Measurements from ENCODE around the gene PIP4K2A. TPM values are rescaled to one million over a fixed set of nuclear protein-coding genes. Genes with fewer than 3 reads are reported as not detected.

PIP4K2A gene
- total RNA-seq, 4 donors from 2014 or later: 6.8 to 34.7 (median 15.4) TPM

GRCh38 chr10:22736134-22736533 is 21.8 kb upstream of the PIP4K2A start:
- Histone ChIP-seq H3K4me3 (no peak overlapping the region), H3K27me3 (no peaks in the 10 kb centered on the region), H3K36me3 (no peaks in the 10 kb centered on the region), H3K4me1 (no peaks in the 10 kb centered on the region), H3K27ac (no peak overlapping the region), H3K9me3 (no peaks in the 10 kb centered on the region)
- TF ChIP-seq POLR2A (IDR thresholded peaks at IDR 0.05) (no peak), CTCF (IDR thresholded peaks at IDR 0.05) (no peak)
- DNase-seq: no peak

GRCh38 chr10:22733992-22734391 is 19.6 kb upstream of the PIP4K2A start:
- TF ChIP-seq POLR2A (IDR thresholded peaks at IDR 0.05) (no peak), CTCF (IDR thresholded peaks at IDR 0.05) (no peak)
- H3K27me3 ChIP-seq: no peaks in the 10 kb centered on the region
- no peak for DNase-seq

GRCh38 chr10:22727663-22728062 is 13.3 kb upstream of the PIP4K2A start:
- no peak for DNase-seq
- H3K9me3 ChIP-seq: no peaks in the 10 kb centered on the region
- H3K27me3 ChIP-seq: no peaks in the 10 kb centered on the region
- H3K27ac ChIP-seq: no peak overlapping the region
- H3K36me3 ChIP-seq: no peaks in the 10 kb centered on the region
- TF ChIP-seq POLR2A (IDR thresholded peaks at IDR 0.05) (no peak), CTCF (IDR thresholded peaks at IDR 0.05) (no peak)
- no peaks in the 10 kb centered on the region for H3K4me1 ChIP-seq
- H3K4me3 ChIP-seq: no peak overlapping the region

More at GRCh38 chr10:22733992-22734391, 19.6 kb upstream of the PIP4K2A start:
- Histone ChIP-seq H3K36me3 (no peaks in the 10 kb centered on the region), H3K27ac (no peak overlapping the region), H3K4me1 (no peaks in the 10 kb centered on the region), H3K9me3 (no peaks in the 10 kb centered on the region), H3K4me3 (no peak overlapping the region)

- no peak overlapping the region for H3K4me3 ChIP-seq
- no peaks in the 10 kb centered on the region for H3K9me3 ChIP-seq
- no peak overlapping the region for H3K27ac ChIP-seq
- no peaks in the 10 kb centered on the region for H3K36me3 ChIP-seq
- TF ChIP-seq CTCF (IDR thresholded peaks at IDR 0.05): no peak
- no peak for DNase-seq
- no peaks in the 10 kb centered on the region for H3K27me3 ChIP-seq
- no peaks in the 10 kb centered on the region for H3K4me1 ChIP-seq
Observed at GRCh38 chr10:22727112-22727511, 12.7 kb upstream of the PIP4K2A start.

- Histone ChIP-seq H3K9me3 (no peaks in the 10 kb centered on the region), H3K27me3 (no peaks in the 10 kb centered on the region), H3K4me1 (no peaks in the 10 kb centered on the region), H3K4me3 (no peak overlapping the region), H3K36me3 (no peaks in the 10 kb centered on the region), H3K27ac (no peak overlapping the region)
- DNase-seq: no peak
- TF ChIP-seq CTCF (IDR thresholded peaks at IDR 0.05): no peak
- no peak for TF ChIP-seq POLR2A (IDR thresholded peaks at IDR 0.05)
Observed at GRCh38 chr10:22724773-22725172, 10.4 kb upstream of the PIP4K2A start.

- TF ChIP-seq POLR2A (IDR thresholded peaks at IDR 0.05): no peak
- TF ChIP-seq CTCF (IDR thresholded peaks at IDR 0.05): no peak
- DNase-seq: no peak
- peak overlapping the region in 1 of 4 donors; percentile 59 for H3K27ac ChIP-seq
- no peaks in the 10 kb centered on the region for H3K36me3 ChIP-seq
- no peaks in the 10 kb centered on the region for H3K4me1 ChIP-seq
- peak overlapping the region in 1 of 4 donors; percentile 15 for H3K4me3 ChIP-seq
- H3K9me3 ChIP-seq: no peaks in the 10 kb centered on the region
- no peaks in the 10 kb centered on the region for H3K27me3 ChIP-seq
Observed at GRCh38 chr10:22723783-22724182, 9.4 kb upstream of the PIP4K2A start.
